HFF-Myc (cell line): ENCODE results near the gene IMPA2.
"Not testable (repeated sequence)": the region's sequence is repeated elsewhere in the genome, so short reads cannot be mapped to it uniquely, and the experiment has no call there.

Experiments used
- DNase-seq: peaks from one replicate; pipeline ENCODE4 v3.0.0-alpha.2; 2011; ENCODE audit warnings: low read depth; ENCODE audit errors: extremely low read depth
- H3K4me3 ChIP-seq: replicated peaks from 2 replicates; pipeline ENCODE4 v1.5.1; 2011; ENCODE audit warnings: low read depth, mild to moderate bottlenecking, control low read depth, low read length
- CTCF ChIP-seq: IDR thresholded peaks from 2 replicates; pipeline ENCODE4 v1.5.1; 2012; ENCODE audit warnings: mild to moderate bottlenecking, low read depth, low read length, control low read depth; ENCODE audit errors: missing control alignments

Gene IMPA2

GRCh38 chr18:12038082-12038638, 56.9 kb downstream of the IMPA2 start:
- no peak for DNase-seq
- peak overlapping the region; percentile 48 for H3K4me3 ChIP-seq
- TF ChIP-seq CTCF, result no peak

- peak; percentile 92 for TF ChIP-seq CTCF
- H3K4me3 ChIP-seq, result peak overlapping the region; percentile 48
- peak; percentile 30 for DNase-seq
These were observed 57.6 kb downstream of the IMPA2 start for GRCh38 chr18:12038639-12039539.

- DNase-seq, H3K4me3 ChIP-seq: not testable (repeated sequence)
These were observed 58.2 kb downstream of the IMPA2 start for GRCh38 chr18:12039540-12039930.

GRCh38 chr18:12041561-12041960, 60.3 kb downstream of the IMPA2 start:
- H3K4me3 ChIP-seq, result no peak overlapping the region
- TF ChIP-seq CTCF, result no peak
- DNase-seq, result peak; percentile 51

- no peak overlapping the region for H3K4me3 ChIP-seq
- DNase-seq, result no peak
- TF ChIP-seq CTCF, result no peak
These were observed 62.5 kb downstream of the IMPA2 start for GRCh38 chr18:12043811-12044210.

- TF ChIP-seq CTCF, result no peak
- H3K4me3 ChIP-seq, result no peak overlapping the region
- no peak for DNase-seq
These were observed 63.3 kb downstream of the IMPA2 start for GRCh38 chr18:12044591-12044990.

GRCh38 chr18:12046046-12046750, 64.9 kb downstream of the IMPA2 start:
- TF ChIP-seq CTCF, result no peak
- H3K4me3 ChIP-seq, result no peak overlapping the region
- no peak for DNase-seq
